ENCODE results near the gene ORC2. TPM values are rescaled to one million over a fixed set of nuclear protein-coding genes. Genes with fewer than 3 reads are reported as not detected.
A peak's percentile ranks its signal among the peaks of the same experiment; 100 is the strongest.
"Not testable (repeated sequence)": the region's sequence is repeated elsewhere in the genome, so short reads cannot be mapped to it uniquely, and the experiment has no call there.

Gene ORC2
- total and polyA plus RNA-seq, 9 donors = 9.8 to 31.4 (median 23.2) TPM

DNA sequence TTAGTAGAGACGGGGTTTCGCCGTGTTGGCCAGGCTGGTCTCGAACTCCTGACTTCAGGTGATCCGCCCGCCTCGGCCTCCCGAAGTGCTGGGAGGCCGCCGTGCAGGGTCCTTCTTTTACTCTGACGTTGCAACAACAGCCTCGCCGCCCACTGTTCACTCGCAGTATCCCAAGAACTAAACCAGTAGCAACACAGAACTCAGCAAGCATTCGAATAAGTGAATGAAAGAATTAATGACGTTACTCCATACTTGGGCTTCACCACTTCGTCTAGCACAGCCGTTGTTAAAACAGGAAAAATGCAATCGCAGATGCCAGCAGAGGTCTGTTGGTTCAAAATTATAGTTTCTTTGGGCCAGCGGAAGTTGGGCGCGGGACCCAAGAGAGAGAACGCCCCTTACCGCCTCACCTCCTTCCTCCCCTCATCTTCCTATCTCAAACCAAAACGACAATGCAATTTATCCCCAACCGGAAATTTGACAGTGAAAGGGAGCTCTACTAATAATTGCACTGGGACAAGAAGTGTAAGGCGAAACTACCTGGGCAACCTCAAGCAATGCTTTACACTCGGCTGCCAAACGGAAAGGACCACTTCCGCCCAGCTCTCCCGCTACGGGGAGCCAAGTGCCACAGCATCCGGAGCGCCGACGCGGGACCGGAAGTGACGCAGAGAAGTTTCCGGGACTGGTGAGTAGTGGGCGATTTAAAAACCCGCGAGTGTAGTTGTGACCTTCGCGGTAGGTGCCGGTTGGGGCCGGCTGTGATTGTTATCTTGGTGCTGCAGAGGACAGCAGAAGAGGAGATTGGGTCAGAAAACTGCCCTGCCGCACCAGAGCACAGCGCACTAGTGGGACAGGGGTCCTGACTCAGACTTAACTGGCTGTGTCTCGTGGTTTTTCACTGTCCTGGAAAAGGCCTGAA lies 74.5 kb downstream of the ORC2 start, which contains the start of the genes NIF3L1 and PPIL3:
NIF3L1 (plus strand) TSS at position 668 of the 922 bp plus-strand sequence. CDS start 2,573 bp downstream, outside the sequence.
PPIL3 (minus strand) TSS at position 374 of the 922 bp plus-strand sequence. CDS start 1,462 bp downstream, outside the sequence.
- H3K4me1 ChIP-seq (ENCODE audit: insufficient read depth) = peaks cover 7% of the 10 kb centered on the region
- intact Hi-C loops (cut with DNase I) = loop anchor here in 2 of 4 donors (10.0 kb wide), 1 partner anchor 174 kb away; no protein-coding TSS in a partner anchor
- H3K27me3 ChIP-seq = no peaks in the 10 kb centered on the region
- H3K9me3 ChIP-seq = no peaks in the 10 kb centered on the region
- TF ChIP-seq POLR2A (IDR thresholded peaks at IDR 0.05) (no peak), EP300 (IDR thresholded peaks at IDR 0.05) (no peak)
- TF ChIP-seq, protein P1, sequence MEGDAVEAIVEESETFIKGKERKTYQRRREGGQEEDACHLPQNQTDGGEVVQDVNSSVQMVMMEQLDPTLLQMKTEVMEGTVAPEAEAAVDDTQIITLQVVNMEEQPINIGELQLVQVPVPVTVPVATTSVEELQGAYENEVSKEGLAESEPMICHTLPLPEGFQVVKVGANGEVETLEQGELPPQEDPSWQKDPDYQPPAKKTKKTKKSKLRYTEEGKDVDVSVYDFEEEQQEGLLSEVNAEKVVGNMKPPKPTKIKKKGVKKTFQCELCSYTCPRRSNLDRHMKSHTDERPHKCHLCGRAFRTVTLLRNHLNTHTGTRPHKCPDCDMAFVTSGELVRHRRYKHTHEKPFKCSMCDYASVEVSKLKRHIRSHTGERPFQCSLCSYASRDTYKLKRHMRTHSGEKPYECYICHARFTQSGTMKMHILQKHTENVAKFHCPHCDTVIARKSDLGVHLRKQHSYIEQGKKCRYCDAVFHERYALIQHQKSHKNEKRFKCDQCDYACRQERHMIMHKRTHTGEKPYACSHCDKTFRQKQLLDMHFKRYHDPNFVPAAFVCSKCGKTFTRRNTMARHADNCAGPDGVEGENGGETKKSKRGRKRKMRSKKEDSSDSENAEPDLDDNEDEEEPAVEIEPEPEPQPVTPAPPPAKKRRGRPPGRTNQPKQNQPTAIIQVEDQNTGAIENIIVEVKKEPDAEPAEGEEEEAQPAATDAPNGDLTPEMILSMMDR (IDR thresholded peaks at IDR 0.05) = no peak
- H3K36me3 ChIP-seq = no peaks in the 10 kb centered on the region
- peak; percentile 94 to 96 (median 94) for DNase-seq
- H3K4me3 ChIP-seq = peak within 1 kb of the TSS; percentile 66
- peak within 1 kb of the TSS; percentile 66 to 78 for H3K27ac ChIP-seq
- WGBS, 3 donors = 0% methylated on average over 50 of the region's 50 CpGs

DNA sequence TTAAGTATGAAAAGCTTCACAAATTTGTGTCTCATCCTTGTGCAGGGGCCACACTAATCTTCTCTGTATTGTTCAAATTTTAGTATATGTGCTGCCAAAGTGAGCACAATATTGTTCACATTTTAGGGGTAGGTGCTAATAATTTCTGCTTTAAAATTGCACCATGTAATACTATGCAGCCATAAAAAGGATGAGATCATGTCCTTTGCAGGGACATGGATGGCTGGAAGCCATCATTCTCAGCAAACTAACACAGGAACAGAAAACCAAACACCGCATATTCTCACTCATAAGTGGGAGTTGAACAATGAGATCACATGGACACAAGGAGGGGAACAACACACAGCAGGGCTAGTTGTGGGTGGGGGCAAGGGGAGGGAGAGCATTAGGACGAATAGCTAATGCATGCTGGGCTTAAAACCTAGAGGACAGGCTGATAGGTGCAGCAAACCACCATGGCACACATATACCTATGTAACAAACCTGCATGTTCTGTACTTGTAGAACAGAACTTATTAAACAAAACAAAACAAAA lies 81.7 kb downstream of the ORC2 start:
- not testable (repeated sequence) for H3K9me3 ChIP-seq; H3K4me3 ChIP-seq; H3K27me3 ChIP-seq; H3K27ac ChIP-seq; DNase-seq; H3K36me3 ChIP-seq; H3K4me1 ChIP-seq (ENCODE audit: insufficient read depth)
- intact Hi-C loops (cut with DNase I) = loop anchor here in 2 of 4 donors (10.0 kb wide), 1 partner anchor 167 kb away; no protein-coding TSS in a partner anchor
- WGBS, 3 donors = 68 to 81% (median 73%) methylated on average over 2 of the region's 2 CpGs

DNA sequence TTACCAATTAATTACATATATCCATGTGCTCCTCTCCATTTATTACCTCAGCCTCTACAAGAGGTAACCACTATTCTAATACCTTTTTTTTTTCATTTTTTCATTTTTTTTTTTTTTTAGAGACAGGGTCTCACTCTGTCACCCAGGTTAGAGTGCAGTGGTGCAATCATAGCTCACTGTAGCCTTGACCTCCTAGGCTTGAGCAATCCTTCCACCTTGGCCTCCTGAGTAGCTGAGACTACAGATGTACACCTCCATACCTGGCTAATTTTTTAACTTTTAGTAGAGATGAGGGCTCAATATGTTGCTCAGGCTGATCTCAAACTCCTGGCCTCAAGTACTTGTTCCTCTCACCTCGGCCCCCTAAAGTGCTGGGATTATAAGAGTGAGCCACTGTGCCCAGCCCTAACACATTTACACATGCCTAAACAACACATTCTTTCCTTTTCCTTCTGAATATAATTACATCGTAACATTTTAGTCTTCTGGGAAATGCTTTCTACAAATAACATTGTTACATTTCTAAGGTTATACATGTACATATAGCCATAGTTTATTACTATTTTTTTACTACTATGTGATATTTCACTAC lies 85.1 kb downstream of the ORC2 start:
- TF ChIP-seq, protein P1 (IDR thresholded peaks at IDR 0.05) = no peak
- TF ChIP-seq POLR2A (IDR thresholded peaks at IDR 0.05) (no peak), EP300 (IDR thresholded peaks at IDR 0.05) (no peak)
- DNase-seq = no peak
- Histone ChIP-seq H3K36me3 (no peaks in the 10 kb centered on the region), H3K9me3 (no peaks in the 10 kb centered on the region), H3K4me3 (no peak overlapping the region), H3K27ac (no peak overlapping the region), H3K4me1 (ENCODE audit: insufficient read depth) (no peaks in the 10 kb centered on the region), H3K27me3 (no peaks in the 10 kb centered on the region)
- 87 to 96% (median 94%) methylated on average over 2 of the region's 2 CpGs for WGBS, 3 donors
- intact Hi-C loops (cut with DNase I) = no loop called here

DNA sequence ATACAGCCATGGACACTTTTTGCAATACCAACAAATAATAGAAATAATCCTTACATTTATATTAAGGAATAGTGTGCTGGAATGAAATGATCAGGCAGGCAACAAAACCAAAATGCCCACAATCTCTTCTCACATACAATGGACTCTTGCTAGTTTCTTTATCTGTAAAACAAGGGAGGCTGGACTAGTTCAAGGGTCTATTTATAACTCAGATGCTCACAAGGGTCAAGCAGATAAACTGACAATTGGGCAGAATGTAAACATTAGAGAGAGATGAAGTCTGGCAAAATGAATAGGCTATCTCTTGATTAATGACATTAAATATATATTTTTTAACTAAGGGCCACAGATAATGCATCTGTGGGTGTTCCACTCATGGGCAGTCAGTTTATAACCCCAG lies 86.0 kb downstream of the ORC2 start:
- H3K27me3 ChIP-seq = no peaks in the 10 kb centered on the region
- TF ChIP-seq, protein P1 (IDR thresholded peaks at IDR 0.05) = no peak
- TF ChIP-seq EP300 (IDR thresholded peaks at IDR 0.05) (no peak), POLR2A (IDR thresholded peaks at IDR 0.05) (no peak)
- no peak overlapping the region for H3K4me3 ChIP-seq
- intact Hi-C loops (cut with DNase I) = no loop called here
- H3K4me1 ChIP-seq (ENCODE audit: insufficient read depth) = no peaks in the 10 kb centered on the region
- H3K36me3 ChIP-seq = no peaks in the 10 kb centered on the region
- H3K9me3 ChIP-seq = no peaks in the 10 kb centered on the region
- no peak overlapping the region for H3K27ac ChIP-seq
- no peak for DNase-seq

Measured in ovary (tissue), 9 donors.